Posterior cingulate gyrus (tissue), 11 donors: ENCODE data around the gene RPAP3.
"Not testable (repeated sequence)": the region's sequence is repeated elsewhere in the genome, so short reads cannot be mapped to it uniquely, and the experiment has no call there.

ENCODE experiments used
- DNase-seq, 10 donors: peaks; one replicate each; pipeline versions ENCODE4 v3.0.0 to v3.0.0-alpha.2; 2020 to 2021; ENCODE audit warnings: mixed read lengths in 3 of 10
- intact Hi-C: fragments of 100-400 bp; cut with DNase I; formaldehyde crosslinking; loops from one replicate; pipeline ENCODE4 v1.15.1; 2023

Gene RPAP3

DNA sequence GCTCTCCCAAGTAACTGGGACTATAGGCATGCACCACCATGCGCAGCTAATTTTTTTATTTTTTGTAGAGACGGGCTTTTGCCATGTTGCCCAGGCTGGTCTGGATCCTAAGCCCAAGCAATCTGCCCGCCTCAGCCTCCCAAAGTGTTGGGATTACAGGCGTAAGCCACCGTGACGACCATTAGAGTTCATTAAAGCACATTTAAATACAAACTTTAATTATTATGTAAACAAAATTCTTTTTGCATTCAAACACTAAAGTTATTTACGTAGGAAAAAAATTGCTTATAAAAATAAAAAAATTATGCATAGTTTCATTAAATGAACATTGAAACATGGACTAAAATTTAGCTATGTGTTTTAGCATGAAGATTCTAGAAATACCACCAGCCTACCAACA is 7.2 kb downstream of the RPAP3 start:
- intact Hi-C loops, result no loop called here
- DNase-seq, result no peak

DNA sequence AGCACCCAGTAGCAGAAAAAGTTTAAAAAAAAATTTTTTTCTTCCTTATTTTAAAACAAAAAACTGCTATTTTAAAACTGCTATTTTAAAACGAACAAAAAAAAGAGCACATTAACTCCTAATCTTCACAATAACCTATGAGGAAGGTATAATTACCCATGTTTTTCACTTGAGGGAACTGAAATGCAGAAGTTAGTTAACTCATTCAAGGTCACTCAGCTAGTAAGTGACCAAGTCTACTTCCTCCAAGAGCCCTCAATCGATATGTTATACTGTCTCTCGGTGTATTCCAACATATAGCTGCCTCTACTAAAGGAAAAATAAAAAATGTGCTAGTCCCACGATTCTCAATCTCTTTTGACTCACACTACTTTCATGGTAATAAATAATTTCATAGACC is 7.8 kb downstream of the RPAP3 start:
- DNase-seq, result no peak
- intact Hi-C loops, result no loop called here

DNA sequence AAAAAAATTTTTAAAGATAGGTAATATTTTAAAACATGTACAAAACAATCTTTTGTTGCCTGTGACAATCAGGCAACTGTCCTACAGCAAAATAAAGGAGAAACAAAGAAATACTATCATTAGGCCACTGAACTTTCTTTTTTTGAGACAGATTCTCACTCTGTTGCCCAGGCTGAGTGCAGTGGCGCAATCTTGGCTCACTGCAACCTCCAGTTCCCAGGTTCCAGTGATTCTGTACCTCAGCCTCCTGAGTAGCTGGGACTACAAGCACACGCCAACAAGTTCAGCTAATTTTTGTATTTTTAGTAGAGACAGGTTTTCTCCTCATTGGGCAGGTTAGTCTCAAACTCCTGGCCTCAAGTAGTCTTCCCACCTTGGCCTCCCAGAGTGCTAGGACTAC is 16.6 kb downstream of the RPAP3 start:
- intact Hi-C loops, result no loop called here

DNA sequence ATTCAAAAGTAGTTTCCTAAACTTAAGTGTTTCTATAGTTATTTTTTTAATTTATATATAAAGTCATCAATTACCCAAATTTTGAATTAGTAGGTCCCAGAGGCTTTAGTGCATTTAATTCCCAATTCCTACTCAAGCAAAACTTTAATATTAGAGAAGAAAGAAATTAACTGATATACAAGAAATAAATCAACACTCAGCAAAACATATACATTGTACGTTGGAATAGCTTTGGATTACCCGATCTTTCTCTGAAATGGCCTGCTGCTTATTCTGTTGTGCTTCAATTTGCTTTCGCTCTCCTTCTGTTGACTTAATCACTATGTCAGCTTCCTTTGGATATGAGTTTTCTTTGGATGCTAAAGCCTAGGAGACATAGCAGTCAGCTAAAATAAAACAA is 18.2 kb downstream of the RPAP3 start:
- DNase-seq, result no peak
- intact Hi-C loops, result loop anchor here (2.0 kb wide), 1 partner anchor 655 kb away; no protein-coding TSS in a partner anchor

More for the DNA sequence above, 16.6 kb downstream of the RPAP3 start:
- DNase-seq, result no peak

DNA sequence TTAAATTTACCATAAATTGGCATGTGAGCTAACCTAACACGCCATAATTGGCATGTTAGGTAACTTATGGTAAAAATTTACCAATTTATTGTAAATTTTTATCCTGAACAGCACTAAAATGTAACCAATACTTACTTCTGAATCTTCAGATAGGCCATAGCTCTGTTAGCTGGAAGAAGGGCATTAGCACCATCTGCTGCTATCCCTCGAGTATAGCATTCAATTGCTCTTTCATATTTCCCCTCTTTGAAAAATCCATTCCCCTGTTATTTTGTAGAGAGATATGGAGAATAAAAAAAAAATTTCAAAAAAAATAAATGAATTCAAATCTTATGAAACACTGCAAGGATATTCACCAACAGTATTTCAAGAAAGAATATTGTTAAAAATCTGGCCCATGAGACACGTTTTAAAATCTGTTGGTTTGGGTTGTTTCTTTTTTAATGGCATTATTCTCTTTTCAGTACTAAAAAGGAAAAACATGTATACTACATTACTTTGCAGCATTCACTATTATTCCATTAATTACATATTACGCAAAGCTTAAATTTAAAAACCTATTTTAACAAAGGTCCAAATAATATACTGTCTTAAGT is 19.1 kb downstream of the RPAP3 start:
- intact Hi-C loops, result loop anchor here (1.0 to 2.0 kb wide), 2 partner anchors 35 to 654 kb away; no protein-coding TSS in a partner anchor
- no peak for DNase-seq

DNA sequence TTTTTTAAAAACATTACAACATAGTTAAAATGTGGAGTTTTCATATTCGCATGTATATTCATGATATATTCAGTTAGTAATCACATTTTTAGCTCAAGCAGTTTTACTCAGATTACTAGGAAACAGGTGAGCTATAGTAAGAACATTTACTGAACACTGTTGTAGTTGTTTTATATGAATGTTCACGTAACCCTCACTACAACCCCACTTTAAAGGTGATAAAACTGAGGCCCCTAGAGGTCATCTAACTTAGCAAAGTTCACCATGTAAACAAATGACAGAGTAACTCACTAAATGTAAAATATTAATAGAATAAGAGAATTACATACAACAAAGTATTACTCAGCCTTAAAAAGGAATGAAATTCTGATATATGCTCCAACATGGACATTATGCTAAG is 26.0 kb downstream of the RPAP3 start:
- intact Hi-C loops, result no loop called here

DNA sequence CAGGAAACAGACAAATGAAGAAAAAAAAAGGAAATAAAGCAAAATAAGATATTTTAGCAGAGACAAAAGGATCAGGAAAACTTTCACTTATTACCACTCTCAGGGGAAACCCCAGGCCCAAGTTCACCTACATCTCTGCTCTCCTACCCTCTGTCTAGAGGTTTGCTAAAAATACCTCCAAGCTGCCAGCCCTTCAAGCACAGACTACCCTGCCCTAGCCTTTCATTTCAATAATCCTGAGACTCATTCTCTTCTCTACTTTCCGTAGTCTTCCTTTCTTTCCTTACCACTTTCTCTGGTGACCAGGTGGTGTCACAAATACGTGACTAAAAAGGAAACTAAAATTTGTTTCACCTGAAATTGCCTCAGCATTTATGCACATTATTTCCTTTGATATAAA is 33.8 kb downstream of the RPAP3 start:
- intact Hi-C loops, result no loop called here
- DNase-seq, result no peak

More for the DNA sequence above, 26.0 kb downstream of the RPAP3 start:
- no peak for DNase-seq

DNA sequence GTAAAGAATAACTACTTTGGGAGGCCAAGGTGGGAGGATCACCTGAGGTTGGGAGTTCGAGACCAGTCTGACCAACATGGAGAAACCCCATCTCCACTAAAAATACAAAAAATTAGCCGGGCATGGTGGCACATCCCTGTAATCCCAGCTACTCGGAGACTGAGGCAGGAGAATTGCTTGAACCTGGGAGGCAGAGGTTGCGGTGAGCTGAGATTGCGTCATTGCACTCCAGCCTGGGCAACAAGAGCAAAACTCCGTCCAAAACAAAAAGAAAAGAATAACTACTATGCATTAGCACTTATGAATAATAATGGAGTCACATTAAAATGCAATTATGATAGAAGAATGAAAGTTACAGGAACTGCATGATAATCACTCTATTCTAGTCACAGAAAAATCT is 37.9 kb downstream of the RPAP3 start:
- DNase-seq, intact Hi-C loops: not testable (repeated sequence)

DNA sequence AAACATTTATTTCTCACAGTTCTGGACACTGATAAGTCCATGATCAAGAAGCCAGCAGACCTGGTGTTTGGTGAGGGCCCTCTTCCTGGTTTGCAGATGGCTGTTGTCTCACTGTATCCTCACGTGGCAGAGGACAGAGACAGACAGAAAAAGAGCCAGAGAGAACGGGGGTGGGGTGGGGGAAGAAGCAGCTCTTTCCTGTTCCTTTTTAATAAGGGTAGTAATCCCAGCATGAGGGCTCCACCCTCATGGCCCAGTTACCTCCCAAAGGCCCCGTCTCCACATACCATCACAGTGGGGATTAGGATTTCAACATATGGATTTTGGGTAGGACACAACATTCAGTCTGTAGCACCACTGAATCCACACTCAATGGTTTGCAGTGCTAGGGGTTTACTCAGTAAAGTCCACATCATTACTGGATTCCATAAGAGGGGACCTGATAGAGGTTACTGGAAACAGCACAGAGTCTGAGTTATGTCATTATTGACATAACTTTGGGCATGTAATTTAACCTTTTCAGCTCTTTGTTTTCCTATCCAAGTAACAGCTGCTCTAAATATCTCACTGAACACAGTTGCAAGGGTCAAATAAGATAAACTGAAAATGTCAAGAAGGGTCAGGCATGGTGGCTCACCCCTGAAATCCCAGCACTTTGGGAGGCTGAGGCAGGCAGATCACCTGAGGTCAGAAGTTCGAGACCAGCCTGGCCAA is 53.2 kb downstream of the RPAP3 start:
- DNase-seq, result peak in 1 of 10 donors; percentile 57
- intact Hi-C loops, result loop anchor here (5.0 kb wide), 1 partner anchor 185 kb away; no protein-coding TSS in a partner anchor

DNA sequence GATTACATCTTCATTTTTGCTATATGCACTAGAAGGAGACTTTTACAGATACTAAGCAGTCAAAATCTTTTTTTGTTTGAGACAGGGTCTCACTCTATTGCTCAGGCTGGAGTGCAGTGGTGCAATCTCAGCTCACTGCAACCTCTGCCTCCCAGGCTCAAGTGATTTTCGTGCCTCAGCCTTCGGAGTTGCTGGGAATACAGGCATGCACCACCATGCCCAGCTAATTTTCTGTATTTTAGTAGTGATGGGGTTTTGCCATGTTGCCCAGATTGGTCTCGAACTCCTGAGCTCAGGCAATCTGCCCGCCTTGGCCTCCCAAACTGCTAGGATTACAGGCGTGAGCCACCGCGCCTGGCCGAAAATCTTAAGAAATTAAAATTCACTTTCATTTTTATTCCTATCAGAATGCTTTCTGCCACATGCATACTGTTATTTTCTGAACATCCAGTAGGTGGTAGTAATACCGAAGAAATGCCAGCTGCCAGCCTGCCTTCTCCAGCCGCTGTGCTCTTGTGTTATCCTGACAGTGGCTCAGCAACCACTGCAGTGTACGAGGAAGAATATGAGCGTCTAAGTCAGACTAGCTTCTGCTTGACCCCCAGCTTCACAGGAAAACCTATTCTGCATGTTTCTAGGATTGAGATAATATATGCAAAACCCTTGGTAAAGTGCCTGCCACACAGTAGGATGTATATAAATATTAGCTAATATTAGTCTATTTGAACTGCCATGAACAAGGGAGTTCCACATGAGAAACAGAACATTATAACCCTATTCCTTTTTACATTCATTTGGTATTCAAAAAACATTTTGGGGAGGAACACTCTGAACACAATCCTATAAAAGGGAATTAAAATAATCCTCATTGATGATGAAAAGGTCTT is 54.2 kb downstream of the RPAP3 start:
- intact Hi-C loops, result loop anchor here (1.0 to 5.0 kb wide), 2 partner anchors 35 to 186 kb away; no protein-coding TSS in a partner anchor
- DNase-seq, result peak; percentile 42 to 95 (median 68)

DNA sequence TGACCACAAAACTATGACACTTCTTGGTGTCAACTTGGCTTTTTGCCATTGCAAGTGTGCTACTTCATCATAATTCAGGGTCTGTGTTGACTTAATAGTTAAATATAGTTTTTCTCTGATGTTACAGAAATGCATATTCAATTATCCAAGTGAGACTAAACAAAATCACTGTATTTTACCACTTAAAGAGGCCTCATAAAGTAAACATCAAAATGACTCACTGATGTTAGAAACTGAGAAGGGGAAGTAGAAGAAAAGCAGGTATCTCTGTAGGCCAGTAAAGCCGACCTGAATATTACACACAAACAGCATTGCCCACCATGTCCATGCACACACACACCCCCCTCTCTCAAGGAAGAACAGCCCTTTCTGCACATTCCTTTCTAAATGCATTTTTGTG is 55.4 kb downstream of the RPAP3 start:
- DNase-seq, result no peak
- intact Hi-C loops, result loop anchor here (5.0 kb wide), 1 partner anchor 187 kb away; no protein-coding TSS in a partner anchor

DNA sequence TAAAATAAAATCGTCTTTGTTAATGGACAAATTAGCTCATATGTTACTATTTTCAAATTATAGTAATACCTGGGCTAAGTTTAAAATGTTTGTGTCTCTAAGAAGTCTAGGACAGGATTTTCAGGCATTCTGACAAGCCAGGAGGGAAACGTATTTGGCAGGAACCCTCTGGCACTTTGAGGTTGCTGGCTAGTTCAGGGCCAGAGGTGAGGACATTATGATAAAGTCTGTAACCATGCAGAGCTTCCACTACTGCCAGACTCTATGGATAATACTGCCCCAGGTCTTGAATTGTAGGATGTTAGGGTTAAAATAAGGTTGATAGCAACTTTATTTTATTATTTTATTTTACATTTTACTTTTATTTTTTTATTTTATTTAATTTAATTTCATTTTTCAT is 56.4 kb downstream of the RPAP3 start:
- intact Hi-C loops, result no loop called here
- no peak for DNase-seq

DNA sequence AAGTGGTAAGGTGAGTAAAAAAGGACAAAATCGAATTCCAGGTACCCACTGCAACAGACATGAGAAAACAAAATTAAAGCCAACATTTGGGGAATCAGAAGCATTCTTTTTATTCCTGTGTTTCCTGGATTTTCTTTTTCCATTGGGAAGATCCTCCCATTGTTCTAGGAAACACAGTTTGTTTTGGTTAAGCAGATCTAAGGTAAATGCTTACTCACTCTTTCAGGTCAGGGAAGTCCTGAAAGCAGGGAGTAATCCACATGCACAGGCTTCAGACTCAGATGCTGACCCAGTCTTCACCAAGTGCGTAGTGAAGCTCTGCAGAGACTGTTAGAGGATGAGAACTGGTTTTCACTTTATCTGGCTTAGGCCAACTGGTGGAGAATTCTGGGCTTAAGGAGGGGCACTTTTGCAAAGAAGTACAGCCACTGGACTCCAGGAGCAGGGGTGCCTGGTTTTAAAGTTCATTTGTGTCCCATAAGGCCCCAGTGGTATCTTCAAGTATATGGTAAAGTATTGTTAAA is 57.7 kb downstream of the RPAP3 start:
- intact Hi-C loops, result no loop called here
- DNase-seq, result no peak

DNA sequence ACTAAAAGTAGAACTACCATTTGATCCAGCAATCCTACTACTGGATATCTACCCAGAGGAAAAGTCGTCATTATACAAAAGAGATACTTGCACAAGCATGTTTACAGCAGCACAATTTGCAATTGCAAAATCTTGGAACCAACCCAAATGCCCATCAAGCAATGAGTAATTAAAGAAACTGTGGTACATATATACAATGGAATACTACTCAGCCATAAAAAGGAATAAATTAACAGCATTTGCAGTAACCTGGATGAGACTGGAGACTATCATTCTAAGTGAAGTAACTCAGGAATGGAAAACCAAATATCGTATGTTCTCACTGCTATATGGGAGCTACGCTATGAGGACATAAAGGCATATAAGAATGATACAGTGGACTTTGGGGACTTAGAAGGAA is 63.5 kb downstream of the RPAP3 start:
- intact Hi-C loops, DNase-seq: not testable (repeated sequence)

DNA sequence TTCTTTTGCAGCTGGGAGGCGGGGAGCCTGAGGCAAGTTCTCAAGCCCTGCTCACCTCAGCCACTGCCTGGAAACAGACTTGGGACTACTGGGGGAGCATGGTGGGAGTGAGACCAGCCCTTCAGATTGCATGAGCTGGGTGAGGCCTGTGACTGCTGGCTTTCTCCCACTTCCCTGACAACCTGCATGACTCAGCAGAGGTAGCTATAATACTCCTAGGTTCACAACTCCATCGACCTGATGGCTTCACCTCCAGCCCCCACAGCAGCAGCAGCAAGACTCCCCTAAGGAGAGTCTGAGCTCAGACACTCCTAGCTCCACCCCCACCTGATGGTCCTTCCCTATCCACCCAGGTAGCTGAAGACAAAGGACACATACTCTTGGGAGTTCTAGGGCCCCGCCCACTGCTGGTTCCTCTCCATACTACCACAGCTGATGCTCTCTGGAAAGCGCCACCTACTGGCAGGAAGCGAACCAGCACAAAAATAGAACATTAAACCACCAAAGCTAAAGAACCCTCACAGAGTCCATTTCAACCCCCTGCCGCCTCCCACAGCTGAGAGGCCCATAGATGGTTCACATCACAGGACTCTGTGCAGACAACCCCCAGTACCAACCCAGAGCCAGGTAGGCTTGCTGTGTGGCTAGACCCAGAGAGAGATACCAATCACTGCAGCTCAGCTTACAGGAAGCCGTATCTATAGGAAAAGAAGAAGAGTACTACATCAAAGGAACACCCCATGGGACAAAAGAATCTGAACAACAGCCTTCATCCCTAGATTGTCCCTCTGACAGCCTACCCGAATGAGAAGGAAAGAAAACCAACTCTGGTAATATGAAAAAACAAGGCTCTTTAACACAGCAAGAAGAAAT is 68.7 kb downstream of the RPAP3 start:
- intact Hi-C loops, result no loop called here
- DNase-seq, result peak in 1 of 10 donors; percentile 43

DNA sequence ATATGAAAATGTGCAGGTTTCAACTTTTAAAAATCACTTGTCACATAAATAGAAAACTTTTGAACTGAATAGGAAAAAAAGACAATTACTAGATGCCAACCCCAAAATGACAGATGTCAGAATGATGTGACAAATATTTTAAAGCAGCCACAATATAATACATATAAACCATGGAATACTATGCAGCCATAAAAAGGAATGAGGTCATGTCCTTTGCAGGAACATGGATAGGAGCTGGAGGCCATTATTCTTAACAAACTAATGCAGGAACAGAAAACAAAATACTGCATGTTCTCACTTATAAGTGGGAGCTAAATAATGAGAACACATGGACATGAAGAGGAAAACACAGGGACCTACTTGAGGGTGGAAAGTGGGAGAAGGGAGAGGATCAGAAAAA is 70.1 kb downstream of the RPAP3 start:
- intact Hi-C loops, DNase-seq: not testable (repeated sequence)

DNA sequence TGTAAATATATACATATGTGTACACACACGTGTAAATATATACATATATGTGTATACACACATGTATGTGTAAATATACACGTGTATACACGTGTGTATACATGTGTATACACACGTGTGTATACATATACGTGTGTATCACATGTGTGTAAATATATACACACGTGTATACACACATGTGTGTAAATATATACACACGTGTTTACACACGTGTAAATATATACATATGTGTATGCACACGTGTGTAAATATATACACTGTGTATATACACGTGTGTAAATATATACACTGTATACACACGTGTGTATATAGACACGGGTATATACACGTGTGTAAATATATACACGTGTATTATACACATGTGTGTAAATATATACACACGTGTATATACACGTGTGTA is 71.7 kb downstream of the RPAP3 start:
- DNase-seq, result no peak
- intact Hi-C loops, result no loop called here

DNA sequence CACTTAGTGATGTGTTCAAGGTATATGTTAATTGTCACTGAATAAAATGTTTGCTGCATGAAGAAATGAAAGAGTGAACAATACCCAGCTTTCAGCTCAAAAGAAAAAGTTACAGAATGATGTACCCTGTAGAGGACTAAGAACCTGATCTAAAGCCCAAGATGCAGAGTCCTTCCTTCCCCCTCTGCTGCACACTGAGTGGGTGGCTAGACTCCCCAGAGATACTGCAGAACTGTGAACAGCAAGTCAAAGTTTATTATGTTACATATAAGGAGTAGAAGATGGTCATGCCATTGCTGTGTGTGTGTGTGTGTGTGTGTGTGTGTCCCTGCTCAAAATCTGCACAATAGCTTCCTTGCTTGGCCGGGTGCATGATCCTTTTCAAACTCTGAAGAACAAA is 83.9 kb downstream of the RPAP3 start:
- DNase-seq, result no peak
- intact Hi-C loops, result no loop called here

DNA sequence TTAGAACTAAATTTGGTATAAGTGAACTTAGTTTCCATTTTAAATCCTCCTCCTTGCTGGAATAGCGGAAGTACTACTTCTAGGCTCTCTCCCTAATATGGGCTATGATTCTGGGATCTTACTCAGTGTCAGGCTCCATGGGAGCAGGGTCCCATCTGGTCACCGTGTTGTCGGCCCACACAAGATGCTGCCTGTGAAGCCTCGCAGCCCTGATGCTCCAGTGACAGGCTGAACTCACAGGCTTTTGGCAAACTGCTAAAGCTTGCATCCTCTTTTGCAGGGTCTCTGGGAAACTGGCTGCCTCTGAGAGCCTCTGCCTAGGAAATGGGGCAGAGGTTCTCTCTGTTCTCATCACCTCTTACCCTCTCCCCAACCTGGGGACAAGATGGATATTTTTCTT is 88.4 kb downstream of the RPAP3 start:
- no peak for DNase-seq
- intact Hi-C loops, result no loop called here

DNA sequence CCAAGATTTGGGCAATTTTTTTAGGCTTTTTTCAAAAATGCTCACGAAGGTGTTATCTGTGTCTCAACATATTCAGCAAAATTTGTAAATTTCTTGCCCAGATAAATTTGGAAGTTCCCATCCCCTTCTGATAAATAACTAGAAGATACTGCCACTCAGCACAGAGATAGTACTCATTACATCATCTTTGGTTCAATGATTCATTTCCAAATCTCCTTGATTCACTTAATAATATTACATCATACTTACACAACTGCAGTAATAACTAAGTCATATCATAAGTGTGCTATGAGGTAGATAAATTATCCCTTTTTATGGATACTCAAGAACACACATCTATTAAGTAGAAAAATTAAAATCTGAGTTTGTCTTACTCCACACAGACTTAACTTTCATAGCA is 89.4 kb downstream of the RPAP3 start:
- no peak for DNase-seq
- intact Hi-C loops, result no loop called here
